ENCODE measurements around the gene AKAIN1. TPM values are rescaled to one million over a fixed set of nuclear protein-coding genes. Genes with fewer than 3 reads are reported as not detected.

AKAIN1 gene
- total RNA-seq, 2 donors from 2014 or later, result not detected

DNA sequence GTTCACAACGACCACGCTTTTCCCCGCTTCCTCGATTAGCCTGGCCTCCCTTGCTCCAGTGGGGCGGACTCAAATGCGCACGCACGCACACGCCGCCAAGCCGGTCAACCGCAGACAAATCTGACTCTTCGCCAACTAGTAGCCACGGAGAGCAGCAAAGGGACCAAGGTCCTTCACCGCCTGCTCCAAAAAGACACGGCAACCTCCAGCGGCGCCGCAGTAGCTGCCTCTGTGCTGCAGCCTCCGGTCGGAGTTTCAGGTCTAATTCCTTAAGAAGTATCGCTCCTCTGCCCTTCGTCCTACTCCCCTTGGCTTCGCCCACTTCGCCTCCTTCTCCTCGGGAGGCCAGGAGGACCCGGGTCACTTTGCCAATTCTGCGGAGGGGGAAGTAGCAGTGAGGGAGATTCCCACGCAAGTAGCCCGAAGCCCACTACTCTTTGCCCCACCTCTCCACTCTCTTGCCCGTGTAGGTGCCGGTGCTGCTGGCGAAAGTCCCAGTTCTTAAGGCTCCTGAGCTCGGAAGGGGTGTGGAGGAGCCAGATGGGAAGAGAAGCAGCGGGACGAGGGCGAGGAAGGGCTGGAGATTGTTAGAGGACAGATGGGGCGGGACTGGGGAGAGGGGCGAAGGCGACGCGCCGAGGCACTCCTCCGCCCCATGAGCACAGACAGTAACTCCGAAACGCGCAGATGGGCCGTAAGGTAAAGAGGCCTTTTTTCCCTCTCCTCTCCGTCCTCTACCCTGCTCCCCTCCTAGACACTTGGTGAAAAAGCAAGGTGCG is 615 bp downstream of the AKAIN1 start:
- Histone ChIP-seq H3K9me3 (no peaks in the 10 kb centered on the region), H3K27ac (no peak overlapping the region), H3K27me3 (replicated peaks; ENCODE audit: insufficient read depth) (peaks cover 7% of the 10 kb centered on the region), H3K36me3 (no peaks in the 10 kb centered on the region), H3K4me3 (no peak overlapping the region), H3K4me1 (replicated peaks) (no peaks in the 10 kb centered on the region)
- intact Hi-C loops (cut with DNase I), result no loop called here
- 3% methylated on average over 50 of the region's 50 CpGs for WGBS
- no peak for DNase-seq (ENCODE audit: low spot score)
- TF ChIP-seq, protein P1, sequence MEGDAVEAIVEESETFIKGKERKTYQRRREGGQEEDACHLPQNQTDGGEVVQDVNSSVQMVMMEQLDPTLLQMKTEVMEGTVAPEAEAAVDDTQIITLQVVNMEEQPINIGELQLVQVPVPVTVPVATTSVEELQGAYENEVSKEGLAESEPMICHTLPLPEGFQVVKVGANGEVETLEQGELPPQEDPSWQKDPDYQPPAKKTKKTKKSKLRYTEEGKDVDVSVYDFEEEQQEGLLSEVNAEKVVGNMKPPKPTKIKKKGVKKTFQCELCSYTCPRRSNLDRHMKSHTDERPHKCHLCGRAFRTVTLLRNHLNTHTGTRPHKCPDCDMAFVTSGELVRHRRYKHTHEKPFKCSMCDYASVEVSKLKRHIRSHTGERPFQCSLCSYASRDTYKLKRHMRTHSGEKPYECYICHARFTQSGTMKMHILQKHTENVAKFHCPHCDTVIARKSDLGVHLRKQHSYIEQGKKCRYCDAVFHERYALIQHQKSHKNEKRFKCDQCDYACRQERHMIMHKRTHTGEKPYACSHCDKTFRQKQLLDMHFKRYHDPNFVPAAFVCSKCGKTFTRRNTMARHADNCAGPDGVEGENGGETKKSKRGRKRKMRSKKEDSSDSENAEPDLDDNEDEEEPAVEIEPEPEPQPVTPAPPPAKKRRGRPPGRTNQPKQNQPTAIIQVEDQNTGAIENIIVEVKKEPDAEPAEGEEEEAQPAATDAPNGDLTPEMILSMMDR (IDR thresholded peaks at IDR 0.05), result no peak
- TF ChIP-seq POLR2A (IDR thresholded peaks at IDR 0.05) (no peak), POLR2AphosphoS5 (IDR thresholded peaks at IDR 0.05) (no peak)

DNA sequence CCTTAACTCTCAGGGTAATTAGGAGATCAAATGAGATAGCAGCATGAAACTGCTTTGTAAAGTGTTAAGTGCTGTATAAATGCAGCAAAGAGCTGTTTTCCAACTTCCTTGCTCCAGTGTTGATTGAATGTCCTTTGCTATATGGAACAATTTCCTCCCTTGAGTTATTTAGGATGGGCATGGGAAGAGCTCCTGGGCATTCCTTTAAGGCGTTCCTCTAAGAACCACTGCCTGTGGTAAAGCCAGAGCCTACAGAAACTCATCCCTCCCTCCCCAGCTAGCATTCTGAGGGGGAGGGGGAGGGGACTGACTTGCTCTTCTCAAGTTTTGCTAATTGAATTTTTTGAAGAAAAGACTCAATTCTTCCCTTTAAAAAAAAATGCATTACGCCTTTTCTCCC is 1.4 kb downstream of the AKAIN1 start:
- TF ChIP-seq, protein P1 (IDR thresholded peaks at IDR 0.05), result no peak
- TF ChIP-seq POLR2AphosphoS5 (IDR thresholded peaks at IDR 0.05) (no peak), POLR2A (IDR thresholded peaks at IDR 0.05) (no peak)
- no peak overlapping the region for H3K27ac ChIP-seq
- intact Hi-C loops (cut with DNase I), result no loop called here
- no peaks in the 10 kb centered on the region for H3K9me3 ChIP-seq
- H3K4me3 ChIP-seq, result no peak overlapping the region
- no peaks in the 10 kb centered on the region for H3K36me3 ChIP-seq
- WGBS, result 28% methylated on average over 2 of the region's 2 CpGs
- no peaks in the 10 kb centered on the region for H3K4me1 ChIP-seq (replicated peaks)
- DNase-seq (ENCODE audit: low spot score), result no peak
- peaks cover 7% of the 10 kb centered on the region for H3K27me3 ChIP-seq (replicated peaks; ENCODE audit: insufficient read depth)

DNA sequence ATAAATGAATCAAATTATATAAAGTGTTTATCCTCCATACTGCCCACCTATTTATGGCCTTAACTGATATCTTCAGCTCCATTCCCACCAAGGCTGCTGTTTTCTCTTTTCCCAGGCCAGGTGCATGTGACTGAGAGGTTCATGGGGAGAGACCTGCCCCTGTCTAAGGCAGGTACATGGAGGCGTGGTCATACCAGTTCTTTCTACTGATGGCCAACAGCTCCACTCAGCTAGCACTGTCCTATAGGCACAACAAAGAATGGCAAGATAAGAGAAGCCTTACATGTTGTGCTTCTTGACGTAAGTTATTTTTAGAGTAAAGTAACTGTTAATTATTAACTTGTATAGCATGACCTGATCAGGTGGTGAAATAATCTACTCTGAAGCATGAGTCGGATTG is 16.8 kb downstream of the AKAIN1 start:
- DNase-seq (ENCODE audit: low spot score), result no peak
- no peak overlapping the region for H3K27ac ChIP-seq
- intact Hi-C loops (cut with DNase I), result no loop called here
- 68% methylated on average over 3 of the region's 3 CpGs for WGBS
- no peaks in the 10 kb centered on the region for H3K4me1 ChIP-seq (replicated peaks)
- H3K4me3 ChIP-seq, result no peak overlapping the region
- H3K9me3 ChIP-seq, result no peaks in the 10 kb centered on the region
- no peak for TF ChIP-seq POLR2A (IDR thresholded peaks at IDR 0.05)
- no peak for TF ChIP-seq POLR2AphosphoS5 (IDR thresholded peaks at IDR 0.05)
- TF ChIP-seq, protein P1 (IDR thresholded peaks at IDR 0.05), result no peak
- no peaks in the 10 kb centered on the region for H3K27me3 ChIP-seq (replicated peaks; ENCODE audit: insufficient read depth)
- H3K36me3 ChIP-seq, result no peaks in the 10 kb centered on the region

DNA sequence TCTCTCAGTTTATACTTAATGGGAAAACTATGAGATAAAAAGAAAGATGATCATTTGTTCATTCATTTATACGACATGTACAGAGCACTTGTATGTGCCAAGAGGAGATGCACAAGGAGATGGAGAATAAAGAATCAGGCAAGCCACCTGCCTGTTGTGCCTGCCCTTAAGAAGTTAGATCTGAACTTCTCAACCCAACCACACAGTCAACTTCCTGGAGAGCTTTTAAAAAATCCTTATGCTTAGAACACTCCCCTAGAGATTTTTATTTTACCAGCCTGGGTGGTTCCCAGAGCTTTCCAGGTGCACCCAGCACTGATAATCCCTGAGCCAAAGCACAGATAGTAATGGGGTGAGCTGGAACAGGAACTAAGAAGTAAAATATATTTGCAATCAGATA is 18.5 kb downstream of the AKAIN1 start:
- Histone ChIP-seq H3K9me3 (no peaks in the 10 kb centered on the region), H3K27me3 (replicated peaks; ENCODE audit: insufficient read depth) (no peaks in the 10 kb centered on the region), H3K4me3 (no peak overlapping the region), H3K27ac (no peak overlapping the region), H3K4me1 (replicated peaks) (no peaks in the 10 kb centered on the region), H3K36me3 (no peaks in the 10 kb centered on the region)
- 90% methylated on average over 1 of the region's 1 CpG for WGBS
- TF ChIP-seq, protein P1 (IDR thresholded peaks at IDR 0.05), result no peak
- no peak for TF ChIP-seq POLR2A (IDR thresholded peaks at IDR 0.05)
- no peak for TF ChIP-seq POLR2AphosphoS5 (IDR thresholded peaks at IDR 0.05)
- intact Hi-C loops (cut with DNase I), result no loop called here
- DNase-seq (ENCODE audit: low spot score), result no peak

DNA sequence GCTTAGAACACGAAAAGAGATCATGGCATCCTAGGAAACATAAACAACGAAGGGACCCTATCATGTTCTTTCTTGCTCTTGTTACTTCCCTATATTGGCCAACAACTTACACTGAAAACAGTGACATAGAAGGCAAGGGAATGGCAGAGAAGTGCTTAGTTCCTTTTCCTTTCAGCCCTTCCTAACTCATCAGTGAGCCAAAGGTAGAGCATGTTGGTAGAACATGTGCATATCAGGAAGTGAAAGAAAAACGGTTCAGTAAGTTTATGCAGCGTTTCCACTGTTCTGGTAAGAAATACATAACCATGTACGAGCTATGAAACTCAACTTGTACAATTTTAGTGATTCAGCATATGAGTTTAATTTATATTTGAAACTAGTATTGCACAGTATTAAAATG is 21.7 kb downstream of the AKAIN1 start:
- DNase-seq (ENCODE audit: low spot score), result no peak
- TF ChIP-seq POLR2A (IDR thresholded peaks at IDR 0.05) (no peak), POLR2AphosphoS5 (IDR thresholded peaks at IDR 0.05) (no peak)
- TF ChIP-seq, protein P1 (IDR thresholded peaks at IDR 0.05), result no peak
- no peaks in the 10 kb centered on the region for H3K27me3 ChIP-seq (replicated peaks; ENCODE audit: insufficient read depth)

More for the DNA sequence above, 21.7 kb downstream of the AKAIN1 start:
- Histone ChIP-seq H3K36me3 (no peaks in the 10 kb centered on the region), H3K4me1 (replicated peaks) (no peaks in the 10 kb centered on the region), H3K27ac (no peak overlapping the region), H3K9me3 (no peaks in the 10 kb centered on the region), H3K4me3 (no peak overlapping the region)
- WGBS, result 82% methylated on average over 5 of the region's 5 CpGs
- intact Hi-C loops (cut with DNase I), result no loop called here

Measured in prostate gland (tissue), 2 donors.